ENCODE measurements around the gene IMMP2L. TPM values are rescaled to one million over a fixed set of nuclear protein-coding genes. Genes with fewer than 3 reads are reported as not detected.

IMMP2L gene
- polyA plus RNA-seq, 1 donor (not counting 4 experiments of a cell fraction or from before 2014, with no cell fraction given), result 14.1 TPM

DNA sequence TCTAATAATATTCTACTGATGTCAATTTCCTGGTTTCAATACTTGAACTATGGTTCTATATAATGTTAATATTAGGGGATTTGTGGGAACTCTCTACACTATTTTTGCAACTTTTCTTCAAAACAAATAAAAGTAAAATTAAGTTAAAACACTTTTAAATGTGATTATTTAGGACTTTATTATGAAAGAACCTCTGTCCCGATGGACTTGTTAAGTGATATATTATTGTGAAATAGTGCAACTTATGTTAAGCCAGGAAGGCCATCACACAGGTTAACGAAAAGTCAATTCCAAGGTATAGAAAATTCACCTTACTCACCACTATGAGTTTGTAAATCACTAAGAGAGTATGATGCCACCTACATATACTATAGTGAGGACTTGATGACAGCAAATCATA, 79.2 kb downstream of the IMMP2L start:
- Histone ChIP-seq H3K79me2 (ENCODE audit: control insufficient read depth, insufficient read depth, low read length) (no peaks in the 10 kb centered on the region), H3K4me3 (ENCODE audit: control insufficient read depth in 2 of 3, extremely low read depth in 1 of 3, insufficient read depth in 2 of 3, low read depth in 1 of 3, low read length in 3 of 3) (no peak overlapping the region), H3K9me3 (ENCODE audit: control insufficient read depth, low read depth, low read length) (no peaks in the 10 kb centered on the region), H2AFZ (ENCODE audit: control insufficient read depth, low read length) (no peak overlapping the region), H3K4me2 (ENCODE audit: control insufficient read depth, extremely low read depth, insufficient read depth, low read depth, low read length) (no peak overlapping the region), H3K27ac (ENCODE audit: control insufficient read depth, insufficient read depth, low read length) (no peak overlapping the region), H3K27me3 (ENCODE audit: control insufficient read depth, extremely low read depth, insufficient read depth, low read length) (no peaks in the 10 kb centered on the region), H3K9ac (ENCODE audit: control insufficient read depth, extremely low read depth, insufficient read depth, low read length) (no peak overlapping the region), H3K4me1 (ENCODE audit: control insufficient read depth, extremely low read depth, insufficient read depth, low read length) (no peaks in the 10 kb centered on the region), H3K9me1 (ENCODE audit: control insufficient read depth, extremely low read depth, insufficient read depth, low read length) (no peaks in the 10 kb centered on the region), H4K20me1 (ENCODE audit: control insufficient read depth, extremely low read depth, insufficient read depth, low read length) (no peaks in the 10 kb centered on the region), H3K36me3 (ENCODE audit: control insufficient read depth in 2 of 2, extremely low read depth in 1 of 2, insufficient read depth in 2 of 2, low read length in 2 of 2) (no peaks in the 10 kb centered on the region)
- DNase-seq (ENCODE audit: low read depth, low spot score) (no peak), FAIRE-seq (no peak)
- dilution Hi-C loops (cut with MboI; ENCODE audit: extremely low pct_ligation_motif_present, low sequenced_read_pairs), result no loop called here
- TF ChIP-seq EZH2 (IDR thresholded peaks at IDR 0.05; ENCODE audit: low read length), result no peak
- TF ChIP-seq, protein P1, sequence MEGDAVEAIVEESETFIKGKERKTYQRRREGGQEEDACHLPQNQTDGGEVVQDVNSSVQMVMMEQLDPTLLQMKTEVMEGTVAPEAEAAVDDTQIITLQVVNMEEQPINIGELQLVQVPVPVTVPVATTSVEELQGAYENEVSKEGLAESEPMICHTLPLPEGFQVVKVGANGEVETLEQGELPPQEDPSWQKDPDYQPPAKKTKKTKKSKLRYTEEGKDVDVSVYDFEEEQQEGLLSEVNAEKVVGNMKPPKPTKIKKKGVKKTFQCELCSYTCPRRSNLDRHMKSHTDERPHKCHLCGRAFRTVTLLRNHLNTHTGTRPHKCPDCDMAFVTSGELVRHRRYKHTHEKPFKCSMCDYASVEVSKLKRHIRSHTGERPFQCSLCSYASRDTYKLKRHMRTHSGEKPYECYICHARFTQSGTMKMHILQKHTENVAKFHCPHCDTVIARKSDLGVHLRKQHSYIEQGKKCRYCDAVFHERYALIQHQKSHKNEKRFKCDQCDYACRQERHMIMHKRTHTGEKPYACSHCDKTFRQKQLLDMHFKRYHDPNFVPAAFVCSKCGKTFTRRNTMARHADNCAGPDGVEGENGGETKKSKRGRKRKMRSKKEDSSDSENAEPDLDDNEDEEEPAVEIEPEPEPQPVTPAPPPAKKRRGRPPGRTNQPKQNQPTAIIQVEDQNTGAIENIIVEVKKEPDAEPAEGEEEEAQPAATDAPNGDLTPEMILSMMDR (optimal IDR thresholded peaks at IDR 0.05 in 1 of 3, IDR thresholded peaks at IDR 0.05 in 1 of 3, conservative IDR thresholded peaks at IDR 0.05 in 1 of 3; ENCODE audit: extremely low read depth in 1 of 3, insufficient read depth in 2 of 3, low read length in 3 of 3), result no peak

DNA sequence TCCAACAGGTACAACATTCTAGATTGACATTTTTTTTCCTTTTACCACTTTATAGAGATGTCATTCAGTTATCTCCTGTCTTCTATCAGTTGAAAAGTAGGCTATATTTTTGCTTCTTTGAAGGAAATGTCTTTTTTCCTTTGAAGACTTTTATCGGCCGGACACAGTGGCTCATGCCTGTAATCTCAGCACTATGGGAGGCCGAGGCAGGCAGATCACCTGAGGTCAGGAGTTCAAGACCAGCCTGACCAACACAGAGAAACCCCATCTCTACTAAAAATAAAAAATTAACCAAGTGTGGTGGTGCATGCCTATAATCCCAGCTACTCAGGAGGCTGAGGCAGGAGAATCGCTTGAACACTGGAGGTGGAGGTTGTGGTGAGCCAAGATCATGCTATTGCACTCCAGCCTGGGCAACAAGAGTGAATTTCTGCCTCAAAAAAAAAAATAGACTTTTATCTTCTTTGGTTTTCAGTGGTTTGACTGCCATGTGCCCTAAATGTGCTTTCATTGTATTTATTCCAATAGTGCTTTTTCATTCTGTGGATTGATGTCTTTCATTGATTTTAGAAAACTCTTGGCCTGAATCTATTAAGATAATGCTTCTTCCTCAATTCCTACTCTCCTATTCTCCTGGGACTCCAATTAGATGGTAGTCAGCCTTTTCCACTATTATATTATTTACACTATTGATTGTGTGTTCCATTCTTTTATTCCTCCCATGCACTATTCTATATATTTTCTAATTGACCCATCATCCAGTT, 84.6 kb downstream of the IMMP2L start:
- Histone ChIP-seq H3K27ac (ENCODE audit: control insufficient read depth, insufficient read depth, low read length) (no peak overlapping the region), H3K9me1 (ENCODE audit: control insufficient read depth, extremely low read depth, insufficient read depth, low read length) (no peaks in the 10 kb centered on the region), H3K4me1 (ENCODE audit: control insufficient read depth, extremely low read depth, insufficient read depth, low read length) (no peaks in the 10 kb centered on the region), H3K4me3 (ENCODE audit: control insufficient read depth in 2 of 3, extremely low read depth in 1 of 3, insufficient read depth in 2 of 3, low read depth in 1 of 3, low read length in 3 of 3) (no peak overlapping the region), H3K9ac (ENCODE audit: control insufficient read depth, extremely low read depth, insufficient read depth, low read length) (no peak overlapping the region), H4K20me1 (ENCODE audit: control insufficient read depth, extremely low read depth, insufficient read depth, low read length) (no peaks in the 10 kb centered on the region), H3K4me2 (ENCODE audit: control insufficient read depth, extremely low read depth, insufficient read depth, low read depth, low read length) (no peak overlapping the region), H3K9me3 (ENCODE audit: control insufficient read depth, low read depth, low read length) (no peaks in the 10 kb centered on the region), H3K36me3 (ENCODE audit: control insufficient read depth in 2 of 2, extremely low read depth in 1 of 2, insufficient read depth in 2 of 2, low read length in 2 of 2) (no peaks in the 10 kb centered on the region), H3K79me2 (ENCODE audit: control insufficient read depth, insufficient read depth, low read length) (no peaks in the 10 kb centered on the region), H3K27me3 (ENCODE audit: control insufficient read depth, extremely low read depth, insufficient read depth, low read length) (no peaks in the 10 kb centered on the region), H2AFZ (ENCODE audit: control insufficient read depth, low read length) (no peak overlapping the region)
- FAIRE-seq (no peak), DNase-seq (ENCODE audit: low read depth, low spot score) (no peak)
- TF ChIP-seq, protein P1 (optimal IDR thresholded peaks at IDR 0.05 in 1 of 3, IDR thresholded peaks at IDR 0.05 in 1 of 3, conservative IDR thresholded peaks at IDR 0.05 in 1 of 3; ENCODE audit: extremely low read depth in 1 of 3, insufficient read depth in 2 of 3, low read length in 3 of 3), result no peak
- no peak for TF ChIP-seq EZH2 (IDR thresholded peaks at IDR 0.05; ENCODE audit: low read length)
- dilution Hi-C loops (cut with MboI; ENCODE audit: extremely low pct_ligation_motif_present, low sequenced_read_pairs), result no loop called here

Measured in keratinocyte (primary cell).